ENCODE results near the gene DIS3L. TPM values are rescaled to one million over a fixed set of nuclear protein-coding genes. Genes with fewer than 3 reads are reported as not detected.

Gene DIS3L
- total and polyA plus RNA-seq, 2 of the 4 experiments (the other 2 are of a cell fraction), result 5.1 to 14.5 TPM

DNA sequence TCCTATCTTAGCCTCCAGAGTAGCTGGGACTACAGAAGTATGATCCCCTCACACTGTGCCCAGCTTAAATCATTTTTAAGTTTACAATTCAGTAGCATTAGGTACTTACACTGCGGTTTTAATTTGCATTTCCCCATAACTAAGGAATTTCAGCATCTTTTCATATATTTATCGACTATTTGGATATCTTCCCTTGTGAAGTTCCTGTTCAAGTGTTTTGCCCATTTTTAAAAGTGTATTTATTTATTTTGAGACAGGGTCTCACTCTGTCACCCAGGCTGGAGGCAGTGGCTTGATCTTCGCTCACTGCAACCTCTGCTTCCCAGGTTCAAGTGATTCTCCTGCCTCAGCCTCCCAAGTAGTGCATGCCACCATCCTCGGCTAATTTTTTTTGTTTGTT is 80.8 kb downstream of the DIS3L start:
- no peak overlapping the region for H2AFZ ChIP-seq (replicated peaks; ENCODE audit: low read length, poor library complexity)
- no peak overlapping the region for H4K91ac ChIP-seq (ENCODE audit: insufficient read depth, low read depth, low read length)
- POLR2A ChIA-PET (ENCODE audit: unreplicated experiment), result no interaction called here
- WGBS, 2 experiments (ENCODE audit: extremely low coverage in 2 of 2, insufficient read length in 1 of 2), result no CpG with 5 or more reads among the region's 4 CpGs
- H3K4ac ChIP-seq (ENCODE audit: low read depth, low read length), result no peak overlapping the region
- in situ Hi-C loops (cut with MboI; ENCODE audit: low sequenced_read_pairs), result loop anchor here (25.0 kb wide), 1 partner anchor 488 kb away; no protein-coding TSS in a partner anchor
- H2AK5ac ChIP-seq (ENCODE audit: low read depth, low read length), result no peak overlapping the region
- no peak overlapping the region for H3K14ac ChIP-seq (replicated peaks; ENCODE audit: low read depth, low read length)
- DNase-seq (no peak), ATAC-seq (ENCODE audit: low read depth) (no peak)
- no peak overlapping the region for H3K4me2 ChIP-seq (ENCODE audit: low read depth, low read length)
- no peaks in the 10 kb centered on the region for H3K79me1 ChIP-seq (ENCODE audit: low read depth in 1 of 2, low read length in 2 of 2)
- no peak overlapping the region for H4K8ac ChIP-seq (ENCODE audit: low read depth in 2 of 2, low read length in 2 of 2)
- no peaks in the 10 kb centered on the region for H4K20me1 ChIP-seq (ENCODE audit: insufficient read depth, low read length)
- H3K27ac ChIP-seq (ENCODE audit: insufficient read depth, low read length), result no peak overlapping the region
- no peak for TF ChIP-seq NFE2L2 (IDR thresholded peaks at IDR 0.05; ENCODE audit: low read depth, low read length)
- TF ChIP-seq RCOR1 (IDR thresholded peaks at IDR 0.05; ENCODE audit: insufficient replicate concordance, low read length), result no peak
- TF ChIP-seq ELK1 (IDR thresholded peaks at IDR 0.05; ENCODE audit: borderline replicate concordance, low read depth, low read length), result no peak
- peaks cover 2% of the 10 kb centered on the region; the same call in 1 of the 2 replicates for H3K9me3 ChIP-seq (ENCODE audit: control insufficient read depth, insufficient read depth, low read length)
- CTCF ChIA-PET, result no interaction called here
- no peaks in the 10 kb centered on the region for H3K36me3 ChIP-seq (ENCODE audit: control insufficient read depth, insufficient read depth, low read length)
- H2AK9ac ChIP-seq (replicated peaks; ENCODE audit: low read depth, low read length, poor library complexity), result no peak overlapping the region
- no peak overlapping the region for H2BK120ac ChIP-seq (ENCODE audit: low read depth, low read length)
- H3K27me3 ChIP-seq (ENCODE audit: control insufficient read depth, insufficient read depth, low read length), result no peaks in the 10 kb centered on the region
- no peaks in the 10 kb centered on the region for H3K9me1 ChIP-seq (ENCODE audit: insufficient read depth, low read length)
- H3K9ac ChIP-seq (ENCODE audit: low read depth, low read length), result no peak overlapping the region
- H3K23ac ChIP-seq (ENCODE audit: low read depth, low read length), result no peak overlapping the region
- no peak overlapping the region for H3K4me3 ChIP-seq (ENCODE audit: insufficient read depth, low read depth, low read length)
- no TSS peak for BruUV-seq (replicated peaks)
- no peak overlapping the region for H2BK5ac ChIP-seq (ENCODE audit: low read depth, low read length, poor library complexity, severe bottlenecking)
- H3K4me1 ChIP-seq (ENCODE audit: control insufficient read depth, insufficient read depth, low read length), result no peaks in the 10 kb centered on the region
- H2BK15ac ChIP-seq (ENCODE audit: low read depth, low read length), result no peak overlapping the region
- H3K18ac ChIP-seq (ENCODE audit: low read depth, low read length), result no peak overlapping the region
- no peak overlapping the region for H4K5ac ChIP-seq (ENCODE audit: low read depth, low read length)
- intact Hi-C loops (cut with micrococcal nuclease), result no loop called here
- dilution Hi-C loops (cut with HindIII; ENCODE audit: low sequenced_read_pairs, unreplicated experiment), result no loop called here
- no peak overlapping the region for H3K56ac ChIP-seq (ENCODE audit: extremely low read depth, insufficient read depth, low read length)
- no peak overlapping the region for H2BK20ac ChIP-seq (ENCODE audit: low read depth, low read length)

All from IMR-90 (cell line).